Neutrophil (primary cell): ENCODE data around the gene FGF12.

ENCODE experiments used
- H3K27ac ChIP-seq: fragments of 200-600 bp; sonication (generic); 2 replicates; pipeline ENCODE4 v1.5.1; 2016; ENCODE audit warnings: mild to moderate bottlenecking, moderate library complexity
- H3K27me3 ChIP-seq: fragments of 200-600 bp; sonication (generic); 2 replicates; pipeline ENCODE4 v1.6.0; 2016; ENCODE audit warnings: mild to moderate bottlenecking
- H3K36me3 ChIP-seq: fragments of 200-600 bp; sonication (generic); 2 replicates; pipeline ENCODE4 v1.5.1; 2017
- H3K4me1 ChIP-seq, 2 experiments: fragments of 200-600 bp in 1 of 2; sonication (generic) in 1 of 2; 1 replicate in 1 of 2; 2 replicates in 1 of 2; pipeline versions ENCODE4 v1.5.1 to v1.6.1; 2013 to 2016; ENCODE audit warnings: low read depth in 1 of 2, low read length in 1 of 2, mild to moderate bottlenecking in 1 of 2, moderate library complexity in 1 of 2; ENCODE audit not compliant: control insufficient read depth in 1 of 2, insufficient read depth in 1 of 2
- H3K4me3 ChIP-seq, 2 experiments: fragments of 200-600 bp in 1 of 2; sonication (generic) in 1 of 2; 1 replicate in 1 of 2; 2 replicates in 1 of 2; pipeline ENCODE4 v1.5.1; 2013 to 2016; ENCODE audit warnings: low read depth in 1 of 2, low read length in 1 of 2, mild to moderate bottlenecking in 1 of 2, moderate library complexity in 1 of 2
- H3K9me3 ChIP-seq: fragments of 200-600 bp; sonication (generic); 2 replicates; pipeline ENCODE4 v1.5.1; 2016
- CTCF ChIP-seq: fragments of 200-600 bp; sonication (generic); IDR thresholded peaks from 2 replicates; pipeline ENCODE4 v1.5.1; 2016; ENCODE audit warnings: antibody characterized with exemption

The FGF12 gene

GRCh38 chr3:192331749-192332385 is 395.5 kb downstream of the FGF12 start:
- no peaks in the 10 kb centered on the region for H3K27me3 ChIP-seq
- no peak for TF ChIP-seq CTCF
- H3K36me3 ChIP-seq, result no peaks in the 10 kb centered on the region
- no peaks in the 10 kb centered on the region for H3K9me3 ChIP-seq
- no peak overlapping the region for H3K4me3 ChIP-seq
- H3K4me1 ChIP-seq, result no peaks in the 10 kb centered on the region
- no peak overlapping the region for H3K27ac ChIP-seq

GRCh38 chr3:192326656-192327055 is 400.7 kb downstream of the FGF12 start:
- Histone ChIP-seq H3K27ac (no peak overlapping the region), H3K9me3 (no peaks in the 10 kb centered on the region), H3K36me3 (no peaks in the 10 kb centered on the region), H3K27me3 (no peaks in the 10 kb centered on the region), H3K4me3 (no peak overlapping the region), H3K4me1 (no peaks in the 10 kb centered on the region)
- no peak for TF ChIP-seq CTCF

- no peak for TF ChIP-seq CTCF
- Histone ChIP-seq H3K4me1 (no peaks in the 10 kb centered on the region), H3K27me3 (no peaks in the 10 kb centered on the region), H3K4me3 (no peak overlapping the region), H3K27ac (no peak overlapping the region), H3K9me3 (no peaks in the 10 kb centered on the region), H3K36me3 (no peaks in the 10 kb centered on the region)
Measured at GRCh38 chr3:192317564-192317963, 409.8 kb downstream of the FGF12 start.

- no peaks in the 10 kb centered on the region for H3K4me1 ChIP-seq
- no peak overlapping the region for H3K27ac ChIP-seq
- H3K9me3 ChIP-seq, result no peaks in the 10 kb centered on the region
- H3K36me3 ChIP-seq, result no peaks in the 10 kb centered on the region
- no peak overlapping the region for H3K4me3 ChIP-seq
- no peaks in the 10 kb centered on the region for H3K27me3 ChIP-seq
- no peak for TF ChIP-seq CTCF
Measured at GRCh38 chr3:192313605-192314004, 413.7 kb downstream of the FGF12 start.

GRCh38 chr3:192307631-192308030 is 419.7 kb downstream of the FGF12 start:
- no peak overlapping the region for H3K27ac ChIP-seq
- no peaks in the 10 kb centered on the region for H3K36me3 ChIP-seq
- H3K27me3 ChIP-seq, result no peaks in the 10 kb centered on the region
- H3K4me1 ChIP-seq, result no peaks in the 10 kb centered on the region
- no peak for TF ChIP-seq CTCF
- no peaks in the 10 kb centered on the region for H3K9me3 ChIP-seq
- H3K4me3 ChIP-seq, result no peak overlapping the region
